Measurements from ENCODE around the gene ALDH3B2. TPM values are rescaled to one million over a fixed set of nuclear protein-coding genes. Genes with fewer than 3 reads are reported as not detected.
"Not testable (repeated sequence)": the region's sequence is repeated elsewhere in the genome, so short reads cannot be mapped to it uniquely, and the experiment has no call there.

ALDH3B2 gene
- polyA plus RNA-seq, 1 donor = not detected

GRCh38 chr11:67689178-67689577 lies 14.8 kb upstream of the ALDH3B2 start:
- H3K4me1 ChIP-seq (ENCODE audit: control insufficient read depth, insufficient read depth, low read length) = no peaks in the 10 kb centered on the region
- no peak overlapping the region for H3K4me3 ChIP-seq (ENCODE audit: low read length)
- no peak overlapping the region for H3K27ac ChIP-seq (ENCODE audit: low read length)
- no peaks in the 10 kb centered on the region for H3K27me3 ChIP-seq (ENCODE audit: control insufficient read depth, insufficient read depth, low read length)
- no CpG with 5 or more reads among the region's 4 CpGs for WGBS (ENCODE audit: insufficient coverage, low lambda C conversion rate)
- H3K36me3 ChIP-seq (ENCODE audit: control insufficient read depth, insufficient read depth, low read length) = no peaks in the 10 kb centered on the region
- no peaks in the 10 kb centered on the region for H3K9me3 ChIP-seq (ENCODE audit: control insufficient read depth, low read depth, low read length)
- no peak for DNase-seq

DNA sequence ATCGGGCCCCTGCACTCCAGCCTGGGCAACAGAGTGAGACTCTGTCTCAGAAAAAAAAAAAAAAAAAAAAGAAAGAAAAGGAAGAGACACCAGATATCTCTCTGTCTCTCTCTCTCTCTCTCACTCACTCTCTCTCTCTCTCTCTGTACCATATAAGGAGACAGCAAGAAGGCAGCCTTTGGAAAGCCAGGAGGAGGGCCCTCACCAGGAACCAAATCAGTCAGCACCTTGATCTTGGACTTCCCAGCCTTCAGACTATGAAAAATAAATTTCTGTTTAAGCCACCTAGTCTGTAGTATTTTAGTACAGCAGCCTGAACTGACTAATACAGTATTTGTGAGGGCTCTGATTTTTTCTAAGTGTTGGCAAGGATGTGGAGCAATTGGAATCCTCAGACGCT lies 13.6 kb upstream of the ALDH3B2 start:
- Histone ChIP-seq H3K27me3 (ENCODE audit: control insufficient read depth, insufficient read depth, low read length) (no peaks in the 10 kb centered on the region), H3K4me3 (ENCODE audit: low read length) (no peak overlapping the region), H3K4me1 (ENCODE audit: control insufficient read depth, insufficient read depth, low read length) (no peaks in the 10 kb centered on the region), H3K36me3 (ENCODE audit: control insufficient read depth, insufficient read depth, low read length) (no peaks in the 10 kb centered on the region), H3K27ac (ENCODE audit: low read length) (no peak overlapping the region), H3K9me3 (ENCODE audit: control insufficient read depth, low read depth, low read length) (no peaks in the 10 kb centered on the region)
- DNase-seq = no peak
- whole genome bisulfite sequencing (ENCODE audit: insufficient coverage, low lambda C conversion rate) = no CpG with 5 or more reads among the region's 2 CpGs

GRCh38 chr11:67685641-67686332 lies 11.4 kb upstream of the ALDH3B2 start:
- not testable (repeated sequence) for H3K27ac ChIP-seq (ENCODE audit: low read length); H3K36me3 ChIP-seq (ENCODE audit: control insufficient read depth, insufficient read depth, low read length); DNase-seq; H3K4me3 ChIP-seq (ENCODE audit: low read length); H3K4me1 ChIP-seq (ENCODE audit: control insufficient read depth, insufficient read depth, low read length); H3K27me3 ChIP-seq (ENCODE audit: control insufficient read depth, insufficient read depth, low read length); H3K9me3 ChIP-seq (ENCODE audit: control insufficient read depth, low read depth, low read length)
- no CpG with 5 or more reads among the region's 8 CpGs for WGBS (ENCODE audit: insufficient coverage, low lambda C conversion rate)

DNA sequence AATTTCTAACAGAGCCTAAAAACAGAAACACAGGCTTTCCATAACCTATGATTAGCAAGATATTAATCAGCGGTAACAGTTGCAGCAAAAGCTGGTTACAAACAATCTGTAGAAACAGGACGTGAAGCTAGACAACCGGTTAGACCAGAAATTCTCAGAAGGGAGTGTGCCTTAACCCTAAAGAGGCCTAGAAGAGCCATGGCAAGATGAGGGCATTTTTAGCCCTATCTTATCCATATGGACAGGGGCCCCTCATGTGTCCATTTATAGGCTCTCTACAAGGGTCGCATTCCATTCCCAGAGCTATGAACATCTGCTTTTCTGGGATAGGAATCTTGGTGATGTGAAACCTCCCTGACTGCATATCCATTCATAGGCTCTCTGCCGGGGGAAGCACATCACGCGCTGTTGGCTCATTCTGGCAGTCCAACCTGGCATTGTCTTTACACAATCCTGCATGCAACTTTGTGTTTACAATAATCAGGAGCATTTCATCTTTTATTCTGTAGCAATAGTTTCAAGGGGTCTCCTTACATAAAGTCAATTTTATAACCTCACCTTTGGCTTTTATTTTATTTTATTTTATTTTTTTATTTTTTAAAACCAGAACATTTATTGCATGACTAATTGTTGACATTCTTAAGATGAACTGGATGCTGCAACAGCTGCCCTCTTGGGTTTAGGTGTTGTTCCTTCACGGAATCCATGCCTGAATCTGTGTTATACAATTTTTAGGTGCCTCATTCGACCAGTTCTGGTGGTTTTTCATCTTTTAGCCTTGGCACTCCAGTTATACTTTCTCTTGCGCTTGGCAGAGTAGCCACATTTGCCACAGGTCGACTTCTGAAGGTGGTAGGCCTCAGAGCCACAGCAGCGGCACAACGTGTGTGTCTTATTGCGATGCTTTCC lies 8.0 kb upstream of the ALDH3B2 start:
- WGBS (ENCODE audit: insufficient coverage, low lambda C conversion rate) = no CpG with 5 or more reads among the region's 14 CpGs
- H3K27ac ChIP-seq (ENCODE audit: low read length) = not testable (repeated sequence)

DNA sequence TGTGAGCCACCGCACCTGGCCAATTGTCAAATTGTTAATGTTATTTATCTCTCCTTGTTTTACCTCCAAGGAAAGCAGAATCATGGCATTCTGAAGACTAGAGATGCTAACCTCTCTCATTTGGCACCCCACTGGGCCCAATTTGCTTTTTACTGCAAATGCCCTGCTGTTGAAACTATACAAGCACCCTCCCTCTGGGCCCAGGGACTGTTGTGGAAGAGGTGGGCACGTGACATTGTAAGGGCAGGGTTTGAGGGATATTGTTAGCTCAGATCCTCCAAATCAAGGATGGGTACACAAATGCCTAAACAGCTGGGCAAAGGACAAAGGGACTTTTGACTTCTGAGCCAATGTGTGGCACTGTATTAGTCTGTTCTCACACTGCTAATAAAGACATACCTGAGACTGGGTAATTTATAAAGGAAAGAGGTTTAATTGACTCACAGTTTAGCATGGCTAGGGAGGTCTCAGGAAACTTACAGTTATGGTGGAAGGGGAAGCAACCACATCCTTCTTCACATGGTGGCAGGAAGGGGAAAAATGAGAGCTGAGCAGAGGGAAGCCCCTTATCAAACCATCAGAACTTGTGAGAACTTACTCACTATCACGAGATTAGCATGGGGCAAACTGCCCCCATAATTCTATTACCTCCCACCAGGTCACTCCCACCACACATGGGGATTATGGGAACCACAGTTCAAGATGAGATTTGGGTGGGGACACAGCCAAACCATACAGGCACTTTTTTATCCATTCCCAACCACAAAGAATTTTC lies 6.5 kb upstream of the ALDH3B2 start:
- no peaks in the 10 kb centered on the region for H3K4me1 ChIP-seq (ENCODE audit: control insufficient read depth, insufficient read depth, low read length)
- DNase-seq = no peak
- H3K9me3 ChIP-seq (ENCODE audit: control insufficient read depth, low read depth, low read length) = no peaks in the 10 kb centered on the region
- no peaks in the 10 kb centered on the region for H3K36me3 ChIP-seq (ENCODE audit: control insufficient read depth, insufficient read depth, low read length)
- no peak overlapping the region for H3K4me3 ChIP-seq (ENCODE audit: low read length)
- no peaks in the 10 kb centered on the region for H3K27me3 ChIP-seq (ENCODE audit: control insufficient read depth, insufficient read depth, low read length)
- no CpG with 5 or more reads among the region's 3 CpGs for WGBS (ENCODE audit: insufficient coverage, low lambda C conversion rate)
- no peak overlapping the region for H3K27ac ChIP-seq (ENCODE audit: low read length)

More for the DNA sequence above, 8.0 kb upstream of the ALDH3B2 start:
- not testable (repeated sequence) for H3K9me3 ChIP-seq (ENCODE audit: control insufficient read depth, low read depth, low read length); H3K36me3 ChIP-seq (ENCODE audit: control insufficient read depth, insufficient read depth, low read length); H3K4me1 ChIP-seq (ENCODE audit: control insufficient read depth, insufficient read depth, low read length); H3K27me3 ChIP-seq (ENCODE audit: control insufficient read depth, insufficient read depth, low read length); H3K4me3 ChIP-seq (ENCODE audit: low read length)
- DNase-seq = peak; percentile 5 to 54

DNA sequence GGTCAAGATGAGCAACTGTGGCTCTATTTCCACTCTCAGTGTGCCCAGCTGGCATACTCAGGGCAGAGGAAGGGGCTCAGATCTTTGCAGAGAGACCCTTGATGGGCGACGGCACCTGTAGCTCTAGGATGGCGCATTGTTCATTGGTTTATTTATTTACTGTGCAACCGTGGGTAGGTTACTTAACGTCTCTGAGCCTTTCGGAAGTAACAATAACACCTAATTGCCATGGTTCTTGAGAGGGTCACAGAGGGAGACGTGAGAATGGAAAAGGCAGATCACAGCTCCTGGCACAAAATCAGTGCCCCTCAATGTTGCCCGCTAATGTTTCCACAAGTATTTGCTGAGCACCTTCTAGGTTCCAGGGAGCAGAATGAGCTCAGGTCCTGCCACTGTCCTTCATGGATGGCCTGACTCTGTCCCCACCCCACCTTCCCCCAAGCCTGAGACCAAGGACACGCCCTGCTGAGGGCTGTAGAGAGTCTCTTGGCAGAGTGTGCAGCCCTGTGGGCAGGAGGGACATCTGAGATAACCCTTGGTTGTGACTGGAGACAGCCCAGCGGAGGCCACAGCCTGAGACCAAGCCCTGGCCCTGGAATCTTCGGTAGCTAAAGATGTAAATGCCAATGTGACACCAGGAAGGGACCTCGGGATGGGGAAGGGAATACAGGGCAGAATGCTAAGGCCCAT lies 780 bp upstream of the ALDH3B2 start:
- no peak for DNase-seq
- Histone ChIP-seq H3K9me3 (ENCODE audit: control insufficient read depth, low read depth, low read length) (no peaks in the 10 kb centered on the region), H3K4me1 (ENCODE audit: control insufficient read depth, insufficient read depth, low read length) (no peaks in the 10 kb centered on the region), H3K27ac (ENCODE audit: low read length) (no peak overlapping the region), H3K4me3 (ENCODE audit: low read length) (no peak overlapping the region), H3K36me3 (ENCODE audit: control insufficient read depth, insufficient read depth, low read length) (no peaks in the 10 kb centered on the region), H3K27me3 (ENCODE audit: control insufficient read depth, insufficient read depth, low read length) (no peaks in the 10 kb centered on the region)
- no CpG with 5 or more reads among the region's 12 CpGs for WGBS (ENCODE audit: insufficient coverage, low lambda C conversion rate)

GRCh38 chr11:67673902-67674301 lies 521 bp downstream of the ALDH3B2 start:
- no peak for DNase-seq
- H3K27me3 ChIP-seq (ENCODE audit: control insufficient read depth, insufficient read depth, low read length) = no peaks in the 10 kb centered on the region
- no peak overlapping the region for H3K27ac ChIP-seq (ENCODE audit: low read length)
- no peak overlapping the region for H3K4me3 ChIP-seq (ENCODE audit: low read length)
- H3K4me1 ChIP-seq (ENCODE audit: control insufficient read depth, insufficient read depth, low read length) = no peaks in the 10 kb centered on the region
- peaks cover 7% of the 10 kb centered on the region for H3K9me3 ChIP-seq (ENCODE audit: control insufficient read depth, low read depth, low read length)
- WGBS (ENCODE audit: insufficient coverage, low lambda C conversion rate) = 100% methylated on average over 1 of the region's 8 CpGs
- no peaks in the 10 kb centered on the region for H3K36me3 ChIP-seq (ENCODE audit: control insufficient read depth, insufficient read depth, low read length)

GRCh38 chr11:67673358-67673757 lies 1.1 kb downstream of the ALDH3B2 start:
- no peaks in the 10 kb centered on the region for H3K36me3 ChIP-seq (ENCODE audit: control insufficient read depth, insufficient read depth, low read length)
- no peak overlapping the region for H3K4me3 ChIP-seq (ENCODE audit: low read length)
- no peaks in the 10 kb centered on the region for H3K4me1 ChIP-seq (ENCODE audit: control insufficient read depth, insufficient read depth, low read length)
- no CpG with 5 or more reads among the region's 7 CpGs for WGBS (ENCODE audit: insufficient coverage, low lambda C conversion rate)
- H3K27me3 ChIP-seq (ENCODE audit: control insufficient read depth, insufficient read depth, low read length) = no peaks in the 10 kb centered on the region
- H3K27ac ChIP-seq (ENCODE audit: low read length) = no peak overlapping the region
- H3K9me3 ChIP-seq (ENCODE audit: control insufficient read depth, low read depth, low read length) = peaks cover 7% of the 10 kb centered on the region
- no peak for DNase-seq

- H3K9me3 ChIP-seq (ENCODE audit: control insufficient read depth, low read depth, low read length) = peaks cover 7% of the 10 kb centered on the region
- no peak overlapping the region for H3K4me3 ChIP-seq (ENCODE audit: low read length)
- H3K36me3 ChIP-seq (ENCODE audit: control insufficient read depth, insufficient read depth, low read length) = no peaks in the 10 kb centered on the region
- H3K4me1 ChIP-seq (ENCODE audit: control insufficient read depth, insufficient read depth, low read length) = no peaks in the 10 kb centered on the region
- no peaks in the 10 kb centered on the region for H3K27me3 ChIP-seq (ENCODE audit: control insufficient read depth, insufficient read depth, low read length)
- no peak for DNase-seq
- no CpG with 5 or more reads among the region's 8 CpGs for WGBS (ENCODE audit: insufficient coverage, low lambda C conversion rate)
- no peak overlapping the region for H3K27ac ChIP-seq (ENCODE audit: low read length)
Measured at GRCh38 chr11:67671211-67671520, 3.3 kb downstream of the ALDH3B2 start.

All from large intestine (tissue), 3 donors.